Measurements from ENCODE around the gene DGKG. TPM values are rescaled to one million over a fixed set of nuclear protein-coding genes. Genes with fewer than 3 reads are reported as not detected.

DGKG gene
- polyA plus RNA-seq, 3 donors = 4.2 to 9.2 (median 4.3) TPM

GRCh38 chr3:186316666-186317260, 45.3 kb downstream of the DGKG start:
- no peak overlapping the region for H3K4me3 ChIP-seq (replicated peaks in 1 of 3; ENCODE audit: low read depth in 2 of 3, low read length in 3 of 3)
- no peak overlapping the region for H3K4me2 ChIP-seq (replicated peaks; ENCODE audit: extremely low read depth, low read length, poor library complexity, severe bottlenecking)
- peaks cover 0 to 3% (median 0%) of the 10 kb centered on the region in 7 donors for H3K9me3 Mint-ChIP-seq
- H3K27ac Mint-ChIP-seq = peak overlapping the region in 4 of 7 donors; percentile 5 to 64 (median 47)
- WGBS (ENCODE audit: insufficient coverage) = 96% methylated on average over 3 of the region's 9 CpGs
- H3K9me3 ChIP-seq (replicated peaks in 1 of 2; ENCODE audit: control insufficient read depth in 1 of 2, insufficient read depth in 1 of 2, low read length in 2 of 2) = no peaks in the 10 kb centered on the region
- no peaks in the 10 kb centered on the region for H3K27me3 Mint-ChIP-seq (ENCODE audit: low read depth in 3 of 3)
- intact Hi-C loops (cut with micrococcal nuclease) = no loop called here
- H3K27ac ChIP-seq (ENCODE audit: low read depth in 1 of 2, low read length in 2 of 2) = peak overlapping the region in 1 of 2 donors; percentile 5
- H3K36me3 ChIP-seq (replicated peaks in 1 of 2; ENCODE audit: control insufficient read depth in 1 of 2, insufficient read depth in 2 of 2, low read length in 2 of 2) = peaks cover 68 to 98% of the 10 kb centered on the region in 2 donors
- no peak overlapping the region for H3K4me3 Mint-ChIP-seq
- no peaks in the 10 kb centered on the region for H3K27me3 ChIP-seq (ENCODE audit: control insufficient read depth in 2 of 2, insufficient read depth in 2 of 2, low read length in 2 of 2)
- H3K9ac ChIP-seq (ENCODE audit: insufficient read depth, low read length, poor library complexity, severe bottlenecking) = no peak overlapping the region
- H3K4me1 ChIP-seq (ENCODE audit: control insufficient read depth in 1 of 2, insufficient read depth in 2 of 2, low read length in 2 of 2) = no peaks in the 10 kb centered on the region
- no peak overlapping the region for H2AFZ ChIP-seq (ENCODE audit: insufficient read depth, low read depth, low read length, poor library complexity, severe bottlenecking)
- no peak for DNase-seq
- peaks cover 2% of the 10 kb centered on the region for H3K4me1 Mint-ChIP-seq
- TF ChIP-seq CTCF (IDR thresholded peaks at IDR 0.05) = no peak
- H3K36me3 Mint-ChIP-seq = peaks cover 58 to 79% of the 10 kb centered on the region in 2 donors
- H3K79me2 ChIP-seq (ENCODE audit: insufficient read depth, low read length) = peaks cover 80% of the 10 kb centered on the region
- H4K20me1 ChIP-seq (ENCODE audit: insufficient read depth, low read length) = peaks cover 59% of the 10 kb centered on the region

GRCh38 chr3:186315581-186316354, 46.3 kb downstream of the DGKG start:
- no peaks in the 10 kb centered on the region for H3K4me1 Mint-ChIP-seq

More at GRCh38 chr3:186315581-186316354, 46.3 kb downstream of the DGKG start:
- no peak for DNase-seq
- intact Hi-C loops (cut with micrococcal nuclease) = no loop called here
- H3K27ac ChIP-seq (ENCODE audit: low read depth in 1 of 2, low read length in 2 of 2) = peak overlapping the region in 1 of 2 donors; percentile 41
- H2AFZ ChIP-seq (ENCODE audit: insufficient read depth, low read depth, low read length, poor library complexity, severe bottlenecking) = no peak overlapping the region
- Mint-ChIP-seq H3K27me3 (ENCODE audit: low read depth in 3 of 3) (no peaks in the 10 kb centered on the region), H3K9me3 (peaks cover 0 to 3% (median 0%) of the 10 kb centered on the region in 7 donors), H3K36me3 (peaks cover 57 to 74% of the 10 kb centered on the region in 2 donors), H3K4me3 (no peak overlapping the region), H3K27ac (peak overlapping the region in 3 of 7 donors; percentile 20 to 29 (median 29))
- H3K79me2 ChIP-seq (ENCODE audit: insufficient read depth, low read length) = peaks cover 78% of the 10 kb centered on the region
- no peaks in the 10 kb centered on the region for H3K27me3 ChIP-seq (ENCODE audit: control insufficient read depth in 2 of 2, insufficient read depth in 2 of 2, low read length in 2 of 2)
- 96% methylated on average over 2 of the region's 5 CpGs for WGBS (ENCODE audit: insufficient coverage)
- H3K36me3 ChIP-seq (replicated peaks in 1 of 2; ENCODE audit: control insufficient read depth in 1 of 2, insufficient read depth in 2 of 2, low read length in 2 of 2) = peaks cover 73 to 96% of the 10 kb centered on the region in 2 donors
- H4K20me1 ChIP-seq (ENCODE audit: insufficient read depth, low read length) = peaks cover 50% of the 10 kb centered on the region
- TF ChIP-seq CTCF (IDR thresholded peaks at IDR 0.05) = no peak
- H3K9ac ChIP-seq (ENCODE audit: insufficient read depth, low read length, poor library complexity, severe bottlenecking) = no peak overlapping the region
- H3K4me3 ChIP-seq (replicated peaks in 1 of 3; ENCODE audit: low read depth in 2 of 3, low read length in 3 of 3) = no peak overlapping the region
- H3K9me3 ChIP-seq (replicated peaks in 1 of 2; ENCODE audit: control insufficient read depth in 1 of 2, insufficient read depth in 1 of 2, low read length in 2 of 2) = no peaks in the 10 kb centered on the region
- no peaks in the 10 kb centered on the region for H3K4me1 ChIP-seq (ENCODE audit: control insufficient read depth in 1 of 2, insufficient read depth in 2 of 2, low read length in 2 of 2)
- H3K4me2 ChIP-seq (replicated peaks; ENCODE audit: extremely low read depth, low read length, poor library complexity, severe bottlenecking) = no peak overlapping the region
